ENCODE results near the gene KANK3. TPM values are rescaled to one million over a fixed set of nuclear protein-coding genes. Genes with fewer than 3 reads are reported as not detected.

KANK3 gene
- total RNA-seq, 2 donors from 2014 or later, result 15.4 to 23.8 TPM

DNA sequence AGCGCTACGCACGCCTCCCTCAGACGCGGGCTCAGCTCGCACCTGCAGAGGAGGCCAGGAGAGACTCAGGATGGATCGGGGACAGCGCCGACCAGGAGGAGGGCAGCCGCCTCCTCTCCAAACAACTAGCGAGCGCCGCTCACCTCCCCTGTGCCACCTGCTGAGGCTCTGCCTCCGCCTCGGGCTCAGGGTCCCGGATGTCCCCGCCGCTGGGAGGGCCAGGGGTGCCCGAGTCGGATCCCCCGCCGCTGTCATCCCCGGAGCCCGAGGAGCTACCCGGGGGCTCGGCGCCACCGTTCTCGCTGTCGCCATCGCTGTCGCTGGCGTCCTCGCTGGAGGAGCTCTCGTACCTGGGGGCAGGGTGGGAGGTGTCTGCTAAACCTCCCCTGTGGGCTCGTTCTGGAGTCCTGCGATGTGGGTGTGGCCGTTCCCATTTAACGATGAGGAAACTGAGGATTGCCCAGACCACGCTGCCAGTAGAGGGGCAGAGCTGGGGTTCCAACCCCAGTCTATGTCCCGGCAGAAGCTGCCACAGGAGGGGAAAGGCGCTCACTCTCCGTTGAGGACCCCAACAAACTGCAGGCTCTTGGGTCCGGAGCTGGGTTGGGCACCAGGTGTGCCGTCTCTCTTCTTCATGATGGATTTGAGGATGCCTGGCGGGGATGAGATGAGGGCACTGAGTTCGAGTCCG is 9.2 kb downstream of the KANK3 start:
- Histone ChIP-seq H3K27ac (no peak overlapping the region), H3K27me3 (replicated peaks; ENCODE audit: insufficient read depth) (no peaks in the 10 kb centered on the region), H3K36me3 (no peaks in the 10 kb centered on the region), H3K4me3 (no peak overlapping the region), H3K4me1 (replicated peaks) (no peaks in the 10 kb centered on the region), H3K9me3 (no peaks in the 10 kb centered on the region)
- WGBS, result 9% methylated on average over 47 of the region's 48 CpGs
- TF ChIP-seq, protein P1, sequence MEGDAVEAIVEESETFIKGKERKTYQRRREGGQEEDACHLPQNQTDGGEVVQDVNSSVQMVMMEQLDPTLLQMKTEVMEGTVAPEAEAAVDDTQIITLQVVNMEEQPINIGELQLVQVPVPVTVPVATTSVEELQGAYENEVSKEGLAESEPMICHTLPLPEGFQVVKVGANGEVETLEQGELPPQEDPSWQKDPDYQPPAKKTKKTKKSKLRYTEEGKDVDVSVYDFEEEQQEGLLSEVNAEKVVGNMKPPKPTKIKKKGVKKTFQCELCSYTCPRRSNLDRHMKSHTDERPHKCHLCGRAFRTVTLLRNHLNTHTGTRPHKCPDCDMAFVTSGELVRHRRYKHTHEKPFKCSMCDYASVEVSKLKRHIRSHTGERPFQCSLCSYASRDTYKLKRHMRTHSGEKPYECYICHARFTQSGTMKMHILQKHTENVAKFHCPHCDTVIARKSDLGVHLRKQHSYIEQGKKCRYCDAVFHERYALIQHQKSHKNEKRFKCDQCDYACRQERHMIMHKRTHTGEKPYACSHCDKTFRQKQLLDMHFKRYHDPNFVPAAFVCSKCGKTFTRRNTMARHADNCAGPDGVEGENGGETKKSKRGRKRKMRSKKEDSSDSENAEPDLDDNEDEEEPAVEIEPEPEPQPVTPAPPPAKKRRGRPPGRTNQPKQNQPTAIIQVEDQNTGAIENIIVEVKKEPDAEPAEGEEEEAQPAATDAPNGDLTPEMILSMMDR (IDR thresholded peaks at IDR 0.05), result no peak
- TF ChIP-seq POLR2A (IDR thresholded peaks at IDR 0.05) (no peak), POLR2AphosphoS5 (IDR thresholded peaks at IDR 0.05) (no peak)
- intact Hi-C loops (cut with DNase I), result no loop called here
- DNase-seq (ENCODE audit: low spot score), result no peak

DNA sequence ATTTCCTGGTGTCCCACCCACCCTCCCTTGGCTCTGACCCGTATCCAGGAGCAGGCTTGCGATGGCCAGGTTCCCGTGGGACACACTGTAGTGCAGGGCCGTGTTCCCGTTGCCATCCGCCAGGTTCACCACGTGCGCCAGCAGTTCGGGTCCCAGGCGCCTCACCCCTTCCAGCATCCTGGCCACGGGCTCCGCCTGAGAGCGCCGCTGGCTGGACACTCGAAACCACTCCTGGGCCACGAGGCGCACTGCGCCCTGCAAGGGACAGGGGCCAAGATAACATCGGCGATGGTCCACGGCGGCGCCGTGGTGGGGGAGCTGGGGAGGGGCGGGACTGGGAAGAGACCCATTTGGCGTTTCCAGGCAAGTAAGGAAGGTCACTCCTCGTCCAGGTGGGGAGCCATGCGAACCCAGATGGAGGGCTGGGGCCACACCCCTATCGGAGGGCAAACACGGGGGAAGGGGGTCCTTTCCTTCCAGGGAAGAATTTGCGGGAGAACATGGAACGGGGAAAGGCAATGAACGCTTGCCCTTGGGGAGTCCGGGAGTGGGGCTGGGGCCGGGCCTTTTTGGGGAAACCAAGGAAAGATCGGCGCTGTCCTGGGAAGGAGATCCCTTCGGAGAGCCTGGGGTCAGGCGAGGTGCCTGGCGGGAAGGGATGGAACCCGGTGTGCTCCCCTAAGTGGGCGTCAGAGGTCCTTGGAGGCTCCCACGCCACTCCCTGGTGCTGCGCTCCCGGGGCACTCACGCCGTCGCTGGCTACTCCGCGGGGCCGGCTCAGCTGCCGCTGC is 9.9 kb downstream of the KANK3 start:
- 11% methylated on average over 51 of the region's 52 CpGs for WGBS
- H3K4me1 ChIP-seq (replicated peaks), result no peaks in the 10 kb centered on the region
- DNase-seq (ENCODE audit: low spot score), result no peak
- no peaks in the 10 kb centered on the region for H3K36me3 ChIP-seq
- TF ChIP-seq POLR2A (IDR thresholded peaks at IDR 0.05) (no peak), POLR2AphosphoS5 (IDR thresholded peaks at IDR 0.05) (no peak)
- TF ChIP-seq, protein P1 (IDR thresholded peaks at IDR 0.05), result no peak
- no peaks in the 10 kb centered on the region for H3K27me3 ChIP-seq (replicated peaks; ENCODE audit: insufficient read depth)
- H3K27ac ChIP-seq, result no peak overlapping the region
- H3K4me3 ChIP-seq, result no peak overlapping the region
- H3K9me3 ChIP-seq, result no peaks in the 10 kb centered on the region
- intact Hi-C loops (cut with DNase I), result no loop called here

DNA sequence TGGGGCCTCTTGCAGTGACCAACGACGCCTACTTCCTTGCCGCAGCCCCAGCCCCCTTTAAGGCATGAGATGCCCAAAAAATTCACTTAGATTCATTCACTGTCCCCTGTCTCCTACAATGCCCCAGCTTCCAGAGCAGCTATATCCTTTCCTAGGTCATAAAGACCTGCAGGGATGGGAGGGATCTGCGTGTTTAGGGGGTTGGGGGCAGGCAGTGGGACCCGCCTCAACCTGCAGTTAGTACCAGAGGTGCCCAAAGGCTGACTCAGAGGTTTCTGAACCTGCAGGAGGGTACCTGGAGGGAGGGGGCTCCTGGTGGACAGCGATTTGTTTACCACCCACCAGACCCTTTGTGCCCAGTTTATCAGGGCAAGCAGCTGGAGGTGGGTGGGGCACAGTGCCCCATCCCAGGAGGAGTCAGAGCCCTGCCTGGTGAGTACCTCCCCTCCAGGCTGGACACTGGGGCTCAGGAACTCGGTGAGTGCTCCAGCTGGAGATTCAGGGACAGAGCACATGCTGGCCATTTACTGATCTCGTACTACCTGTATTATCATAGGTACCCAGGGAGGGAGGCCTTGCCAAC is 11.7 kb downstream of the KANK3 start:
- Histone ChIP-seq H3K27ac (no peak overlapping the region), H3K36me3 (no peaks in the 10 kb centered on the region), H3K4me1 (replicated peaks) (no peaks in the 10 kb centered on the region), H3K27me3 (replicated peaks; ENCODE audit: insufficient read depth) (no peaks in the 10 kb centered on the region), H3K4me3 (no peak overlapping the region), H3K9me3 (no peaks in the 10 kb centered on the region)
- intact Hi-C loops (cut with DNase I), result no loop called here
- TF ChIP-seq, protein P1 (IDR thresholded peaks at IDR 0.05), result no peak
- TF ChIP-seq POLR2AphosphoS5 (IDR thresholded peaks at IDR 0.05) (no peak), POLR2A (IDR thresholded peaks at IDR 0.05) (no peak)
- WGBS, result 64% methylated on average over 8 of the region's 8 CpGs
- no peak for DNase-seq (ENCODE audit: low spot score)

DNA sequence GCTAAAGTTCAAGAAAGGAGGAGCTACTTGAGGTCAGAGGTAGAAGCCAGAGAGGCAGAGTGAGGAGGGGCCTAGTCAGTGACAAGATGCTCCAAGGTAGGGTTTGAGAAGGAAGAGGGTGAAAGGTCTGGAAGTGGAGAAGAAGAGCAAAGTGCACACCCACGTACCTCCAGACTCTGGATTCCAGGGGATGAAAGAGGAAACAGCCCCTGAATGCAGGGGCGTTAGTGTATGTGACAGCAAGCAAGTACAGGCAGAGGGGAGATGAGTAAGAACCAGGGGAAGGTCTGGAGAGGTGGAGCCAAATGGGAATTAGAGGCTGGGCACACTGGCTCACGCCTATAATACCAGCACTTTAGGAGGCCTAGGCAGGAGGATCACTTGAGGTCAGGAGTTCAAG is 13.1 kb downstream of the KANK3 start:
- TF ChIP-seq POLR2A (IDR thresholded peaks at IDR 0.05) (no peak), POLR2AphosphoS5 (IDR thresholded peaks at IDR 0.05) (no peak)
- TF ChIP-seq, protein P1 (IDR thresholded peaks at IDR 0.05), result no peak
- WGBS, result 83% methylated on average over 3 of the region's 3 CpGs

More for the DNA sequence above, 13.1 kb downstream of the KANK3 start:
- Histone ChIP-seq H3K9me3 (no peaks in the 10 kb centered on the region), H3K27ac (no peak overlapping the region), H3K4me3 (no peak overlapping the region), H3K27me3 (replicated peaks; ENCODE audit: insufficient read depth) (no peaks in the 10 kb centered on the region), H3K36me3 (no peaks in the 10 kb centered on the region), H3K4me1 (replicated peaks) (no peaks in the 10 kb centered on the region)
- intact Hi-C loops (cut with DNase I), result no loop called here
- no peak for DNase-seq (ENCODE audit: low spot score)

All from prostate gland (tissue), 2 donors.